Measurements from ENCODE around the gene PARM1.

The PARM1 gene

GRCh38 chr4:74896595-74896994 lies 36.3 kb upstream of the PARM1 start:
- no peak overlapping the region for H3K4me3 ChIP-seq (ENCODE audit: low read depth, low read length)
- TF ChIP-seq CTCF (IDR thresholded peaks at IDR 0.05; ENCODE audit: low read depth, low read length, missing control alignments): no peak
- in situ Hi-C loops (cut with HindIII; ENCODE audit: low sequenced_read_pairs): no loop called here
- no peak for DNase-seq (ENCODE audit: low read depth)

- in situ Hi-C loops (cut with HindIII; ENCODE audit: low sequenced_read_pairs): no loop called here
- DNase-seq (ENCODE audit: low read depth): no peak
- TF ChIP-seq CTCF (IDR thresholded peaks at IDR 0.05; ENCODE audit: low read depth, low read length, missing control alignments): no peak
- no peak overlapping the region for H3K4me3 ChIP-seq (ENCODE audit: low read depth, low read length)
These were observed 35.5 kb upstream of the PARM1 start for GRCh38 chr4:74897386-74897785.

GRCh38 chr4:74900862-74901261 lies 32.1 kb upstream of the PARM1 start:
- no peak overlapping the region for H3K4me3 ChIP-seq (ENCODE audit: low read depth, low read length)
- no peak for DNase-seq (ENCODE audit: low read depth)
- no peak for TF ChIP-seq CTCF (IDR thresholded peaks at IDR 0.05; ENCODE audit: low read depth, low read length, missing control alignments)
- in situ Hi-C loops (cut with HindIII; ENCODE audit: low sequenced_read_pairs): no loop called here

- in situ Hi-C loops (cut with HindIII; ENCODE audit: low sequenced_read_pairs): no loop called here
- TF ChIP-seq CTCF (IDR thresholded peaks at IDR 0.05; ENCODE audit: low read depth, low read length, missing control alignments): no peak
- no peak for DNase-seq (ENCODE audit: low read depth)
- no peak overlapping the region for H3K4me3 ChIP-seq (ENCODE audit: low read depth, low read length)
These were observed 28.3 kb upstream of the PARM1 start for GRCh38 chr4:74904509-74905065.

GRCh38 chr4:74906771-74907170 lies 26.1 kb upstream of the PARM1 start:
- no peak for TF ChIP-seq CTCF (IDR thresholded peaks at IDR 0.05; ENCODE audit: low read depth, low read length, missing control alignments)
- no peak overlapping the region for H3K4me3 ChIP-seq (ENCODE audit: low read depth, low read length)
- DNase-seq (ENCODE audit: low read depth): no peak
- in situ Hi-C loops (cut with HindIII; ENCODE audit: low sequenced_read_pairs): no loop called here

- H3K4me3 ChIP-seq (ENCODE audit: low read depth, low read length): no peak overlapping the region
- DNase-seq (ENCODE audit: low read depth): no peak
- TF ChIP-seq CTCF (IDR thresholded peaks at IDR 0.05; ENCODE audit: low read depth, low read length, missing control alignments): no peak
- in situ Hi-C loops (cut with HindIII; ENCODE audit: low sequenced_read_pairs): no loop called here
These were observed 13.1 kb upstream of the PARM1 start for GRCh38 chr4:74919783-74920182.

- no peak for TF ChIP-seq CTCF (IDR thresholded peaks at IDR 0.05; ENCODE audit: low read depth, low read length, missing control alignments)
- DNase-seq (ENCODE audit: low read depth): no peak
- H3K4me3 ChIP-seq (ENCODE audit: low read depth, low read length): no peak overlapping the region
- in situ Hi-C loops (cut with HindIII; ENCODE audit: low sequenced_read_pairs): no loop called here
These were observed 12.2 kb upstream of the PARM1 start for GRCh38 chr4:74920704-74921103.

Measured in astrocyte of the cerebellum (primary cell).